ENCODE data around the gene GPATCH1. TPM values are rescaled to one million over a fixed set of nuclear protein-coding genes. Genes with fewer than 3 reads are reported as not detected.
"Not testable (repeated sequence)": the region's sequence is repeated elsewhere in the genome, so short reads cannot be mapped to it uniquely, and the experiment has no call there.

Gene GPATCH1
- total RNA-seq, 4 donors from 2014 or later = 5.4 to 8.9 (median 7.3) TPM

DNA sequence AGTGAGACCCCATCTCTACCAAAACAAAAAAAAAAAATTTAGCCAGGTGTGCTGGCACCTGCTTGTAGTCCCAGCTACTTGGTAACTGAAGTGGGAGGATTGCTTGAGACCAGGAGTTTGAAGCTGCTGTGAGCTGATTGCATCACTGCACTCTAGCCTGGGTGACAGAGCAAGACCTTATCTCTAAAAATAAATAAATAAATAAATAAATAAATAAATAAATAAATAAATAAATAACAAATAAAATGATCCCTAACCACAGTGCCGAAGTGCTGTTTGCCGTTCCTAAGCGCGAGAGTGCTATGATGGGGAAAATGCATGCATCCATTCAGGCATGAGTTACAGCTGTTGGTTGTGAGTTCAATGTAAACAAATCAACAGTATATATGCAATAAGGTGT lies 78.2 kb downstream of the GPATCH1 start:
- H3K4me1 ChIP-seq = no peaks in the 10 kb centered on the region
- no peak for DNase-seq (ENCODE audit: extremely low spot score)
- H3K9me3 ChIP-seq = no peaks in the 10 kb centered on the region
- H3K4me3 ChIP-seq = no peak overlapping the region
- intact Hi-C loops (cut with DNase I) = no loop called here
- H3K27me3 ChIP-seq = no peaks in the 10 kb centered on the region
- WGBS = 87% methylated on average over 4 of the region's 4 CpGs
- no peak for TF ChIP-seq EP300 (IDR thresholded peaks at IDR 0.05)
- TF ChIP-seq POLR2AphosphoS5 (IDR thresholded peaks at IDR 0.05) = no peak
- TF ChIP-seq POLR2A (IDR thresholded peaks at IDR 0.05; ENCODE audit: low read depth) = no peak
- no peak for TF ChIP-seq CTCF (IDR thresholded peaks at IDR 0.05)
- H3K27ac ChIP-seq (replicated peaks in 1 of 4) = no peak overlapping the region
- no peaks in the 10 kb centered on the region for H3K36me3 ChIP-seq

DNA sequence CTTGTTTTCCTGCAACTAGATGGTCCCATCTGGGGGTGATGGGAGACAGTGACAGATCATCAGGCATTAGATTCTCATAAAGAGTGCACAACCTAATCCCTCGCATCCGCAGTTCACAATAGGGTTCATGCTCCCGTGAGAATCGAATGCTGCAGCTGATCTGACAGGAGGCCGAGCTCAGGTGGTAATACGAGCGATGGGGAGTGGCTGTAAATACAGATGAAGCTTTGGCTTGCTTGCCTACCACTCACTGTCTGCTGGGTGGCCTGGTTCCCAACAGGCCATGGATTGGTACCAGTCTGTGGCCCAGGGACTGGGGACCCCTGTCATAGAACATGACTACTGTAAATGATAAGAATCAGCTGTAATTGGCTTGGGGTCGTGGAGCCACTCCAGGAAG lies 78.9 kb downstream of the GPATCH1 start:
- 80% methylated on average over 8 of the region's 8 CpGs for WGBS
- no peaks in the 10 kb centered on the region for H3K4me1 ChIP-seq
- DNase-seq (ENCODE audit: extremely low spot score) = no peak
- no peak overlapping the region for H3K27ac ChIP-seq (replicated peaks in 1 of 4)
- intact Hi-C loops (cut with DNase I) = no loop called here
- no peak overlapping the region for H3K4me3 ChIP-seq
- no peak for TF ChIP-seq CTCF (IDR thresholded peaks at IDR 0.05)
- no peak for TF ChIP-seq POLR2AphosphoS5 (IDR thresholded peaks at IDR 0.05)
- TF ChIP-seq POLR2A (IDR thresholded peaks at IDR 0.05; ENCODE audit: low read depth) = no peak
- TF ChIP-seq EP300 (IDR thresholded peaks at IDR 0.05) = no peak
- H3K27me3 ChIP-seq = no peaks in the 10 kb centered on the region
- no peaks in the 10 kb centered on the region for H3K9me3 ChIP-seq
- no peaks in the 10 kb centered on the region for H3K36me3 ChIP-seq

DNA sequence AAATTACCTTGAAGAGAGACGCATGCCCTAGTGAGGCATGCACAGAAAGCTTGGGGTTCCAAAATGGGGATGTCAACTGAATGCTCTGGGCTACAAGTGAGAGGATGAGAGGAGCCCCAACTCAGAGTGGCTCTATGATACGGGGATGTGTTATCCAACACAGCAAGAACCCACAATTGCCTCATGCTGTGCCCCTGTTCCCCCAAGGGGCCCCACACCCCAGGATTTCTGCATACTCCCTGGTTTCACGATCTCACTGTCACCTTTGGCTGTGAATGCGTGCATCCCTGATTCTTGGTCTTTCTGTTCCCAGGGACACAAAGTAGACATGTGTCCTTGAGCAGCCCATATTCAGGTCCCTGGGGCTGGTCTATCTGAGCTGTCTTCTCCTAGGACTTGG lies 80.2 kb downstream of the GPATCH1 start:
- no peaks in the 10 kb centered on the region for H3K9me3 ChIP-seq
- no peaks in the 10 kb centered on the region for H3K4me1 ChIP-seq
- H3K4me3 ChIP-seq = no peak overlapping the region
- H3K36me3 ChIP-seq = no peaks in the 10 kb centered on the region
- no peak overlapping the region for H3K27ac ChIP-seq (replicated peaks in 1 of 4)
- intact Hi-C loops (cut with DNase I) = no loop called here
- no peak for TF ChIP-seq CTCF (IDR thresholded peaks at IDR 0.05)
- no peak for TF ChIP-seq EP300 (IDR thresholded peaks at IDR 0.05)
- no peak for TF ChIP-seq POLR2A (IDR thresholded peaks at IDR 0.05; ENCODE audit: low read depth)
- TF ChIP-seq POLR2AphosphoS5 (IDR thresholded peaks at IDR 0.05) = no peak
- H3K27me3 ChIP-seq = no peaks in the 10 kb centered on the region
- WGBS = 81% methylated on average over 3 of the region's 4 CpGs
- no peak for DNase-seq (ENCODE audit: extremely low spot score)

- DNase-seq (ENCODE audit: extremely low spot score) = no peak
- Histone ChIP-seq H3K4me1 (no peaks in the 10 kb centered on the region), H3K4me3 (no peak overlapping the region), H3K27ac (replicated peaks in 1 of 4) (no peak overlapping the region), H3K36me3 (no peaks in the 10 kb centered on the region), H3K9me3 (no peaks in the 10 kb centered on the region), H3K27me3 (no peaks in the 10 kb centered on the region)
- TF ChIP-seq POLR2A (IDR thresholded peaks at IDR 0.05; ENCODE audit: low read depth) (no peak), EP300 (IDR thresholded peaks at IDR 0.05) (no peak), CTCF (IDR thresholded peaks at IDR 0.05) (no peak), POLR2AphosphoS5 (IDR thresholded peaks at IDR 0.05) (no peak)
- intact Hi-C loops (cut with DNase I) = no loop called here
- 78% methylated on average over 6 of the region's 6 CpGs for WGBS
Measured at GRCh38 chr19:33163481-33163880, 82.5 kb downstream of the GPATCH1 start.

GRCh38 chr19:33166037-33166436 lies 85.1 kb downstream of the GPATCH1 start:
- DNase-seq (ENCODE audit: extremely low spot score); H3K27me3 ChIP-seq; H3K36me3 ChIP-seq; H3K27ac ChIP-seq (replicated peaks in 1 of 4); H3K9me3 ChIP-seq; intact Hi-C loops (cut with DNase I); H3K4me1 ChIP-seq; H3K4me3 ChIP-seq: not testable (repeated sequence)
- WGBS = 67% methylated on average over 6 of the region's 6 CpGs
